Right lobe of liver (tissue), 4 donors: ENCODE measurements around the gene TRAPPC2L.

ENCODE experiments used
- CTCF ChIP-seq, 4 donors: fragments of 200-600 bp in 3 of 4; fragments of 450-650 bp in 1 of 4; IDR thresholded peaks; one replicate each; pipeline versions ENCODE4 v1.5.1 to v1.8.0; 2016 to 2022; ENCODE audit warnings: antibody characterized with exemption in 4 of 4, mild to moderate bottlenecking in 2 of 4
- POLR2A ChIP-seq: fragments of 450-650 bp; IDR thresholded peaks from one replicate; pipeline ENCODE4 v1.6.1; 2017; ENCODE audit warnings: antibody characterized with exemption, mild to moderate bottlenecking
- donor health status: DM: no; HTN: no; CAD: no.
- donor health status: DM: no; HTN: no; CAD: no.
- donor health status: DM: no; HTN: yes; CAD: no.

- no peak for TF ChIP-seq CTCF (IDR thresholded peaks at IDR 0.05)
- TF ChIP-seq POLR2A, result no peak
Observed at GRCh38 chr16:88906535-88907105, 49.7 kb downstream of the TRAPPC2L start.
